Measurements from ENCODE around the gene ARMH3.

DNA sequence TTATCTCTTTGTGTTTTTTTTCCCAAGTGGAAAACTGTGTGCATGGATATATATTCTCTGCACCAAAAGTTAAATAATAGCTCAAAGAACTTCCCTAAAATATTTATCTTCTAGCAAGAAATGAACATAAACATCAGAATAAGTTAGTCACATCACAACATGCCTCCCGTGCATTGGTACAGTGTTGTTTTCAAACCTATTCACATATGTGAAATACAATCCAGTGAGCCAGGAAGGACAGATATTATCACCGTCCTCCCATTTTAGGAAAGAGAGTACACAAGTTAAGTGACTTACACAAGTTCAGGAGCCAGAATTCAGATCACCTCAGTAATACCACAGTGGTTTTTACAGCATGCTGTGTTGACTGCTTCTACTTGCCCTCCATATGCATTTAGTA is 22.2 kb downstream of the ARMH3 start:
- TF ChIP-seq EP300 (IDR thresholded peaks at IDR 0.05): no peak
- TF ChIP-seq, protein P1, sequence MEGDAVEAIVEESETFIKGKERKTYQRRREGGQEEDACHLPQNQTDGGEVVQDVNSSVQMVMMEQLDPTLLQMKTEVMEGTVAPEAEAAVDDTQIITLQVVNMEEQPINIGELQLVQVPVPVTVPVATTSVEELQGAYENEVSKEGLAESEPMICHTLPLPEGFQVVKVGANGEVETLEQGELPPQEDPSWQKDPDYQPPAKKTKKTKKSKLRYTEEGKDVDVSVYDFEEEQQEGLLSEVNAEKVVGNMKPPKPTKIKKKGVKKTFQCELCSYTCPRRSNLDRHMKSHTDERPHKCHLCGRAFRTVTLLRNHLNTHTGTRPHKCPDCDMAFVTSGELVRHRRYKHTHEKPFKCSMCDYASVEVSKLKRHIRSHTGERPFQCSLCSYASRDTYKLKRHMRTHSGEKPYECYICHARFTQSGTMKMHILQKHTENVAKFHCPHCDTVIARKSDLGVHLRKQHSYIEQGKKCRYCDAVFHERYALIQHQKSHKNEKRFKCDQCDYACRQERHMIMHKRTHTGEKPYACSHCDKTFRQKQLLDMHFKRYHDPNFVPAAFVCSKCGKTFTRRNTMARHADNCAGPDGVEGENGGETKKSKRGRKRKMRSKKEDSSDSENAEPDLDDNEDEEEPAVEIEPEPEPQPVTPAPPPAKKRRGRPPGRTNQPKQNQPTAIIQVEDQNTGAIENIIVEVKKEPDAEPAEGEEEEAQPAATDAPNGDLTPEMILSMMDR (IDR thresholded peaks at IDR 0.05): no peak
- TF ChIP-seq POLR2A (IDR thresholded peaks at IDR 0.05): no peak
- no peak for TF ChIP-seq POLR2AphosphoS5 (IDR thresholded peaks at IDR 0.05)

Measured in stomach (tissue), 4 donors.